Measurements from ENCODE around the gene CIRBP. TPM values are rescaled to one million over a fixed set of nuclear protein-coding genes. Genes with fewer than 3 reads are reported as not detected.

Gene CIRBP
- total and polyA plus RNA-seq, 9 of the 15 experiments (the other 6 are each of a cell fraction or from before 2014, with no cell fraction given): 20.5 to 327 (median 176) TPM

GRCh38 chr19:1279782-1280341, 10.7 kb downstream of the CIRBP start (continued):
- TF ChIP-seq ZNF444 (CRISPR knock-in tag; IDR thresholded peaks at IDR 0.05): no peak
- no peak for TF ChIP-seq RBBP5 (IDR thresholded peaks at IDR 0.05; ENCODE audit: borderline replicate concordance, insufficient read depth, low read length, poor library complexity, severe bottlenecking)
- peak in 1 of 2 experiments; percentile 56; a peak in 2 of 4 replicates for TF ChIP-seq MAZ (CRISPR knock-in tag; conservative IDR thresholded peaks at IDR 0.05 in 1 of 2, IDR thresholded peaks at IDR 0.05 in 1 of 2)
- peak; percentile 94 for TF ChIP-seq RBM25 (IDR thresholded peaks at IDR 0.05; ENCODE audit: low read depth, low read length, severe bottlenecking)
- TF ChIP-seq JUND (IDR thresholded peaks at IDR 0.05; ENCODE audit: borderline replicate concordance, low read depth, low read length): 0 out of 2 replicates have a peak, but pooled peaks have one; percentile 16
- TF ChIP-seq JUND (tag; IDR thresholded peaks at IDR 0.05; ENCODE audit: borderline replicate concordance, low read depth, low read length): no peak; the same call in 2 of the 3 replicates
- TF ChIP-seq TEAD4 (IDR thresholded peaks at IDR 0.05; ENCODE audit: low read length): no peak
- no peak for TF ChIP-seq TEAD4 (CRISPR knock-in tag; IDR thresholded peaks at IDR 0.05; ENCODE audit: borderline replicate concordance)
- TF ChIP-seq ZNF696 (CRISPR knock-in tag; conservative IDR thresholded peaks at IDR 0.05): no peak
- TF ChIP-seq SUPT5H (IDR thresholded peaks at IDR 0.05): no peak
- TF ChIP-seq TSC22D4 (tag; IDR thresholded peaks at IDR 0.05): no peak
- TF ChIP-seq MTA3 (IDR thresholded peaks at IDR 0.05; ENCODE audit: borderline replicate concordance): peak; percentile 70
- no peak for TF ChIP-seq ZNF586 (CRISPR knock-in tag; conservative IDR thresholded peaks at IDR 0.05)
- TF ChIP-seq ZNF134 (CRISPR knock-in tag; conservative IDR thresholded peaks at IDR 0.05): no peak
- TF ChIP-seq ZNF518B (CRISPR knock-in tag; IDR thresholded peaks at IDR 0.05): no peak
- no peak for TF ChIP-seq ERF (CRISPR knock-in tag; IDR thresholded peaks at IDR 0.05)
- no peak for TF ChIP-seq COPS2 (conservative IDR thresholded peaks at IDR 0.05)
- peak; percentile 52; the same call in 1 of the 2 replicates for TF ChIP-seq GABPB1 (CRISPR knock-in tag; IDR thresholded peaks at IDR 0.05)
- TF ChIP-seq ZNF655 (CRISPR knock-in tag; IDR thresholded peaks at IDR 0.05): no peak
- TF ChIP-seq ZNF668 (CRISPR knock-in tag; IDR thresholded peaks at IDR 0.05): no peak
- TF ChIP-seq HINFP (tag; conservative IDR thresholded peaks at IDR 0.05; ENCODE audit: low read depth): no peak
- TF ChIP-seq HMGN3 (IDR thresholded peaks at IDR 0.05; ENCODE audit: borderline replicate concordance, extremely low read depth, insufficient read length, low read depth, low read length): peak; percentile 32
- TF ChIP-seq BMI1 (IDR thresholded peaks at IDR 0.05; ENCODE audit: low read length): no peak
- TF ChIP-seq CC2D1A (IDR thresholded peaks at IDR 0.05): peak; percentile 58; the same call in 1 of the 2 replicates

All from K562 (cell line).